Motor neuron (in vitro differentiated cells): ENCODE data around the gene MLIP. TPM values are rescaled to one million over a fixed set of nuclear protein-coding genes. Genes with fewer than 3 reads are reported as not detected.
A peak's percentile ranks its signal among the peaks of the same experiment; 100 is the strongest.
"Not testable (repeated sequence)": the region's sequence is repeated elsewhere in the genome, so short reads cannot be mapped to it uniquely, and the experiment has no call there.

ENCODE experiments used
- ATAC-seq, 8 experiments: fragments of 200-7000 bp; cut with Tn5 transposase; replicated peaks in 6 of 8; 2 replicates each; pipeline ENCODE4 v1.8.0; 2021; ENCODE audit warnings: mild to moderate bottlenecking in 8 of 8, moderate library complexity in 8 of 8
- H3K27ac ChIP-seq, 2 donors: fragments of 250-450 bp; sonication (Bioruptor Pico); 2 replicates each; pipeline ENCODE4 v1.9.0; 2021; ENCODE audit warnings: antibody characterized with exemption in 2 of 2, mild to moderate bottlenecking in 2 of 2, moderate library complexity in 1 of 2
- H3K4me1 ChIP-seq, 2 donors: fragments of 250-450 bp; sonication (Bioruptor Pico); replicated peaks in 1 of 2; 2 replicates each; pipeline ENCODE4 v1.6.1; 2021; ENCODE audit warnings: antibody characterized with exemption in 2 of 2, mild to moderate bottlenecking in 2 of 2, moderate library complexity in 1 of 2
- H3K4me3 ChIP-seq, 5 donors: fragments of 250-450 bp; sonication (Bioruptor Pico); 2 replicates each; pipeline ENCODE4 v1.9.0; 2021; ENCODE audit warnings: antibody characterized with exemption in 5 of 5, mild to moderate bottlenecking in 5 of 5, moderate library complexity in 4 of 5
- WGBS, 10 experiments: fragments of 450-650 bp; shearing (Covaris generic); methylation state at CpG; one replicate each; pipeline ENCODE4 v1.0.0; 2022; 5-methylcytosine and 5-hydroxymethylcytosine counted together
- in situ Hi-C, 9 experiments: fragments of 400-800 bp; cut with MboI; loops; one replicate each; pipeline ENCODE4 v1.15.0; 2021; ENCODE audit warnings: low sequenced_read_pairs in 9 of 9, low pct_unique_long_range_greater_than_20kb in 2 of 9; ENCODE audit not compliant: unreplicated experiment in 9 of 9
- total RNA-seq, 8 experiments: library from RNA; unstranded; fragments of 300-600 nt; gene quantifications; 2 replicates each; pipeline versions ENCODE4 v1.2.3 to v1.2.4, GENCODE V29; 2022

Gene MLIP, protein sequence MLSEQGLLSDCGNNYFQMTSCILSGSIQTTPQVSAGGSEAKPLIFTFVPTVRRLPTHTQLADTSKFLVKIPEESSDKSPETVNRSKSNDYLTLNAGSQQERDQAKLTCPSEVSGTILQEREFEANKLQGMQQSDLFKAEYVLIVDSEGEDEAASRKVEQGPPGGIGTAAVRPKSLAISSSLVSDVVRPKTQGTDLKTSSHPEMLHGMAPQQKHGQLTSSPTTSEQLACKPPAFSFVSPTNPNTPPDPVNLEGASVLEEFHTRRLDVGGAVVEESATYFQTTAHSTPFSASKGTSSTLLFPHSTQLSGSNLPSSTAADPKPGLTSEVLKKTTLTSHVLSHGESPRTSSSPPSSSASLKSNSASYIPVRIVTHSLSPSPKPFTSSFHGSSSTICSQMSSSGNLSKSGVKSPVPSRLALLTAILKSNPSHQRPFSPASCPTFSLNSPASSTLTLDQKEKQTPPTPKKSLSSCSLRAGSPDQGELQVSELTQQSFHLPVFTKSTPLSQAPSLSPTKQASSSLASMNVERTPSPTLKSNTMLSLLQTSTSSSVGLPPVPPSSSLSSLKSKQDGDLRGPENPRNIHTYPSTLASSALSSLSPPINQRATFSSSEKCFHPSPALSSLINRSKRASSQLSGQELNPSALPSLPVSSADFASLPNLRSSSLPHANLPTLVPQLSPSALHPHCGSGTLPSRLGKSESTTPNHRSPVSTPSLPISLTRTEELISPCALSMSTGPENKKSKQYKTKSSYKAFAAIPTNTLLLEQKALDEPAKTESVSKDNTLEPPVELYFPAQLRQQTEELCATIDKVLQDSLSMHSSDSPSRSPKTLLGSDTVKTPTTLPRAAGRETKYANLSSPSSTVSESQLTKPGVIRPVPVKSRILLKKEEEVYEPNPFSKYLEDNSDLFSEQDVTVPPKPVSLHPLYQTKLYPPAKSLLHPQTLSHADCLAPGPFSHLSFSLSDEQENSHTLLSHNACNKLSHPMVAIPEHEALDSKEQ
- 10 to 100 TPM in 1 of 8 experiments, 1 to 10 TPM in 1, under 1 TPM in 5, not detected in 1; 0.05 to 11.5 (median 0.52) TPM for total RNA-seq

DNA sequence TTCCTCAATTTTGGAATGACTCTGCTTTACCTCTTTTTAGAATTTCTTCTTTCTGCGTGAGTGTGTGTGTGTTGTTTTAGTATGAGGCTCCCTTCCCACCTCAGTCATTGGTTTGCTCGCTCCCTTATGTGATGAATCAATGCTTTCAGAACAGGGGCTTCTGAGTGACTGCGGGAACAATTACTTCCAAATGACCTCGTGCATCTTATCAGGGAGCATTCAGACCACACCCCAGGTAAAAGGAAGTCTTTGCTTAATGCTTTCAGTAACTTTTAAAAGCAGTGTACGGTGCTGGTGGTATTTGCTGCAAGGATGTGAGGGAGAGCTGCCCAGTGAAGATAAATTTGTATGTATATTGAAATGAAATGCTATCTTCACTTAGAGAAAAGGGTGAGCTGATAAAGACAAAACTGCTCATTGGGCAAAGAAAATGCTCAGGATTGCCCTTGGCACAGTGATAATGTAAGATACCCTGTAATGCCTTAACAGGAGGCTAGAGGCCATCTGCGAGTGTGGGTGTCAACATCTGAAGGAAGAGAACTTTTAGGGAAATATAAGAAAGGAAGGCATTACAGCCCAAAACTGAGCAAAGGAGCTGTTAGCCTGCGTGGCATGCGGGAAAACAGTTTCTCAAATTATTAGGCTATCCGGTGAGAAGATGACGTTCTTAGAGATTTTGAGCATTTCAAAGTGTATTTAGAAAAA lies at the start of gene MLIP:
TSS of gene MLIP (plus strand) at position 103 of the 705 bp plus-strand sequence. CDS start at position 140, 37 bp downstream.
- no peak within 1 kb of the TSS for H3K27ac ChIP-seq
- WGBS, 10 experiments, result 49 to 84% (median 75%) methylated on average over 4 to 10 of the region's 10 CpGs
- peaks cover 0 to 2% of the 10 kb centered on the region in 2 donors for H3K4me1 ChIP-seq
- in situ Hi-C loops, result no loop called here
- no peak for ATAC-seq
- H3K4me3 ChIP-seq, result no peak within 1 kb of the TSS

DNA sequence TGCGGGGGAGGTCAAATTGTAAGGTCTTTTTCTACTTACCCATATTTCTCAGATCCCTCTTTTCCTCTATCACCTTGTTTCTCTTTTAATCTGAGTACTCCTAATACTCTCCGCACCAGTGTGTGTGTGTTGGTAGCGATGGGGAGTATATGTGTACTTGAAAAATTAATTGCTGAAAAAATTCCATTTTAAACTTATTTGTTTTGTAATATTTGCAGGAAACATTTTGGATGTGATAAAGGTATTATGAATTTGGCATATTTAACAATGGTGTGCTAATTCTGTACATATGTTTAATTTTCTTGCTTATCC lies 48.1 kb upstream of the MLIP start:
- no peaks in the 10 kb centered on the region for H3K4me1 ChIP-seq
- ATAC-seq, result no peak
- H3K4me3 ChIP-seq, result no peak overlapping the region
- H3K27ac ChIP-seq, result no peak overlapping the region
- in situ Hi-C loops, result no loop called here
- 75 to 100% (median 93%) methylated on average over 1 to 3 of the region's 3 CpGs; no CpG with 5 or more reads in 2 of the 10 experiments for WGBS, 10 experiments

DNA sequence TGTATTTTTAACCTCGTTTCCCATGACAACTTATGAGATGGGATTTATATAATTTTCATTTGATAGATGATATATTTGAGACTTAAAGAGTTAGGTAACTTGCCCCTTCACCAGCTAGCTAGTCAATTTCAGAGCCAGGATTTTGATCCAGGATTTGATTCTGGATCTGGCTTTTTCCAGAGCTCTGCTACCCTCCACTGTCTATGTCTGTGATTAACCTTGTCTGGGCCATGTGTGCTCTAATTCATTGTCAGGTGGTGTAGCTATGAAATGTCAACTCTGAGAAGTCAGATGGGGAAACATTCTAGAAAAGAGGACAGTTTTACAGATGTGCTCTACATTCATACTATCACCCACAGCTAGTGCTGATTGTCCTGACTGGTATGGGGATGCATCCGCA lies 42.5 kb upstream of the MLIP start:
- Histone ChIP-seq H3K4me1 (no peaks in the 10 kb centered on the region), H3K27ac (no peak overlapping the region), H3K4me3 (no peak overlapping the region)
- 79 to 100% (median 83%) methylated on average over 1 to 2 of the region's 2 CpGs; no CpG with 5 or more reads in 7 of the 10 experiments for WGBS, 10 experiments
- ATAC-seq, result no peak
- in situ Hi-C loops, result no loop called here

DNA sequence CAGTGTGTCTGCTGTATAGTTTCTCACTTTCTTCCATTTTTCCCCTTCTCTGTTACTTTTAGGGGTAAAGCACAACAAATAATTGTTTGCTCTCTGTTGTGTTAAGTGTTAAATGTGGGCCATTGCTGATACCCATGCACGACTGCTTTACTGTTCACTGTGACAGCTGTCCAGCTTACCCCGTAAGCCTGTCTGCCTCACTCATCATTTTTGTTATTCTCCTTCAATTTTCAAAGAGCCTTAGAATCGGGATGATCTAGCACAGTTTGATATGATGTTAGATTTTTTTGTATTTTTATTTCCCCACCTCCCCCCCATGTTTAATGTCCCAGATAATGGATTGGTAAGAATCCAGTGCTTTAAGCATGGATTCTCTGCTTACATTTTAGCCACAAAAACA lies 41.2 kb upstream of the MLIP start:
- ATAC-seq, result peak in 1 of 8 experiments; percentile 28
- 0 to 100% (median 63%) methylated on average over 1 to 3 of the region's 3 CpGs for WGBS, 10 experiments
- H3K27ac ChIP-seq, result no peak overlapping the region
- no peak overlapping the region for H3K4me3 ChIP-seq
- H3K4me1 ChIP-seq, result no peaks in the 10 kb centered on the region
- in situ Hi-C loops, result no loop called here

DNA sequence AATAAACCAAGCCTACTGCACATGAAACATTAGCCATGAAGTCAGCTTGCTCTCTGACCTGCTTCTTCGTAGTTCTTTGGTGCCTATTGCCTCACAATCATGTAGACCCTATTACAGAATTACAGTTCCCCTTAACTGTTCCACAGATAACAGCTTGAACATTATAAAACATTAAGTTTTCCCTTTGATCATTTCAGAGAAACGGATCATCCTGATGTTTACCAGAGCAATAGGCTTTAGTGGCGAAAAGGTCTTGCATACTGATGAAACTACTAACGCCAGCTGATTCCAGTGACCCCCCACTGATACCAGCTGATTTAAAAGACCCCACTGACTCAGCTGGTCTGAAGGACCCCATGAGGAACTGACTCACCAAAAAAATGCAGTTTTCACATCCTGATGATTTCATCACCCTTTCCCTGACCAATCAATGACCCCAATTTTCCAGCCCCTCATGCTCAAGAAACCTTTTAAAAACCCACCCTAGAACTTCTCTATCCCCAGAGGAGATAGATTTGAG lies 39.4 kb upstream of the MLIP start:
- no peak overlapping the region for H3K27ac ChIP-seq
- H3K4me3 ChIP-seq, result no peak overlapping the region
- 32 to 100% (median 89%) methylated on average over 1 to 4 of the region's 4 CpGs; no CpG with 5 or more reads in 1 of the 10 experiments for WGBS, 10 experiments
- H3K4me1 ChIP-seq, result no peaks in the 10 kb centered on the region
- in situ Hi-C loops, result no loop called here
- ATAC-seq, result peak in 1 of 8 experiments; percentile 19

DNA sequence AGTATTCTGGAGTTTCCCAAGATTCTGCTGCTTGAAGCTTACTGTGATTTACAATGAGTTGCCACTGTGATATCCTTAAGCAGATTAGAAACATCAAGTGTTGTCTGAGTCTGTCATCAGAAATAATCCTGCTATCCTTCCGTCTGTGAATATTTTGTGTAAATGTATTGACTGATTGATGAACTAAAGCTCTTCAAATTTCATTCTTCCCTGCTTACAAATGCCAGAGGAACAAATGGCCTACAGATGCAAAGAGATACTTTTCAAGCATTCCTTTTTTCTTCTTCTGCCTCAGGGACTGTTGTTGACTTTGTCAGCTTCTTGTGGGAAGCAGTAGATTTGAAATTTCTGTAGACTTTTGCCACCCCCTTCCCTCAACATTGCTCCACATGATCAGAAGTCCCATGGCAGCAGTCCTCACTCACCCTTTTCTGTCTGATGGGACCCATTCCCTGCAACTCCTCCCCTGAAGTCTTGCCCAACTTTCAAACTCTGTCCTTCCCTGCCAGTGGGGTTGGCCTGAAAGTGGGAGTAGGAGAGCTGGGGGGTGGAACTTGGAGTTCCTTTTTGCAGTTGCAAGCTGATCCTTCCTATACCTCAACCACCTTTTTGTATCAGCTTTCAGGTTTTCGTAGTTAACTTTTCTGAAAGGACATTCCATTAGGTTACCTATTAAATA lies 38.5 kb upstream of the MLIP start:
- ATAC-seq, result peak in 2 of 8 experiments; percentile 13 to 69
- WGBS, 10 experiments, result 17 to 94% (median 80%) methylated on average over 1 to 2 of the region's 2 CpGs; no CpG with 5 or more reads in 1 of the 10 experiments
- no peak overlapping the region for H3K4me3 ChIP-seq
- in situ Hi-C loops, result no loop called here
- H3K27ac ChIP-seq, result no peak overlapping the region
- no peaks in the 10 kb centered on the region for H3K4me1 ChIP-seq

DNA sequence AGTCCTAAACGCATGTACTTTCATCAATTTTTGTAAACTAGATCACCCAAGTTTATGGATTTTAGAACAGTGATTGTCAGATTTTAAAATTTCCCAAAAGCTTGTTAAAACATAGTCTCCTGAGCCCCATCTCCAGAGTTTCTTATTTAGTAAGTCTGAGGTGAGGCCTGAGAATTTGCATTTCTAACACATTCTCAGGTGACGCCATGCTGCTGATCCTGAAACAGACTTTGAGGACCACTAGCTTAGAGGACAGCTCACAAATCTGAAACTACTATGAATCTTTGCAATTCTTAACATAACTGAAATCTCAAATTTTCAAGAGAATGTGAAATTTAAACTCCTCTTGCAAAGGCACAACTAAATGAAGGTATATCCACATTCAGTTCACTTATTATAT lies 37.8 kb upstream of the MLIP start:
- Histone ChIP-seq H3K27ac (no peak overlapping the region), H3K4me3 (no peak overlapping the region), H3K4me1 (no peaks in the 10 kb centered on the region)
- 82 to 100% (median 100%) methylated on average over 1 to 2 of the region's 2 CpGs for WGBS, 10 experiments
- in situ Hi-C loops, result no loop called here
- ATAC-seq, result no peak

DNA sequence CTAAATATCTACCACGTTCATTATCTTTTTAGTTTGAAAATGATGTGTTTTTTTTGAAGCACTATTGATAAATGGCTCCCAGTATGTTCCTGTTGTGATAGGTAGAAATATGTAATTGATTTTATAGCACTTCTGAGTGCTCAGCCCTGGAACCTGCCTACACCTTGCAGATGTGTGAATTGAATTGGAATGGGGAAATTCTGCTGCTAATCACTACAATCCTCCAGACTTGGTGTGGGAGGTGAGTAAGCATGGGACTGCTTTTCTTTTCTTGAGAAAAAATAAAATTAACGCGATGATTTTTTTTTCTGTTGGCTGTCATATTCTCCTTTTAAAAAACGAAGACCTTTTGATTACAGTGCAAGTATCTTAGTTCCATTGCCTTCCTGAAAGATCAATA lies 37.1 kb upstream of the MLIP start:
- in situ Hi-C loops, result no loop called here
- no peaks in the 10 kb centered on the region for H3K4me1 ChIP-seq
- H3K4me3 ChIP-seq, result no peak overlapping the region
- H3K27ac ChIP-seq, result no peak overlapping the region
- peak in 1 of 8 experiments; percentile 43 for ATAC-seq
- 41 to 100% (median 84%) methylated on average over 1 to 4 of the region's 4 CpGs; no CpG with 5 or more reads in 1 of the 10 experiments for WGBS, 10 experiments

DNA sequence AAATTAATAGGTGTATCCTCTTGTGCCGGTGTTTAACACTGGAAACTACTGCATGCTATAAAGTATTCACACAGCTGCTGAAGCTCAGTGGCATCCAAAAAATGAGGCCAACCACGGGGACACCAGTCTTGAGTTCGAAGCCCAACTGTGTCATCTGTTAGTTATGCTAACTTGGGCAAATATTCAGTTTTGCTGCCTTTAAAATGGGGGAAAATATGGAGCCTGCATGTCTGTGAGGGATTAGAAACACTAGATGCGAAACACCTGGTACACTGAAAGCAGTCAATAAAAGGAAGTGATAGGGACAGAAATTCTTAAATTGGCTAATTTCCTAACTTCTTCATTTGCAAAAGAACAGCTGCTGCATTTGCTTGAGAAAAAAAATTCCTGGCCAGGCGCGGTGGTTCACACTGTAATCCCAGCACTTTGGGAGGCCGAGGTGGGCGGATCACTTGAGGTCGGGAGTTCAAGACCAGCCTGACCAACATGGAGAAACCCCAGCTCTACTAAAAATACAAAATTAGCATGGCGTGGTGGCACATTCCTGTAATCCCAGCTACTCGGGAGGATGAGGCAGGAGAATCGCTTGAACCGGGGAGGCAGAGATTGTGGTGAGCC lies 36.6 kb upstream of the MLIP start:
- in situ Hi-C loops, result no loop called here
- Histone ChIP-seq H3K4me1 (no peaks in the 10 kb centered on the region), H3K27ac (no peak overlapping the region), H3K4me3 (no peak overlapping the region)
- 34 to 87% (median 68%) methylated on average over 1 to 11 of the region's 13 CpGs for WGBS, 10 experiments
- ATAC-seq, result peak in 1 of 8 experiments; percentile 90

DNA sequence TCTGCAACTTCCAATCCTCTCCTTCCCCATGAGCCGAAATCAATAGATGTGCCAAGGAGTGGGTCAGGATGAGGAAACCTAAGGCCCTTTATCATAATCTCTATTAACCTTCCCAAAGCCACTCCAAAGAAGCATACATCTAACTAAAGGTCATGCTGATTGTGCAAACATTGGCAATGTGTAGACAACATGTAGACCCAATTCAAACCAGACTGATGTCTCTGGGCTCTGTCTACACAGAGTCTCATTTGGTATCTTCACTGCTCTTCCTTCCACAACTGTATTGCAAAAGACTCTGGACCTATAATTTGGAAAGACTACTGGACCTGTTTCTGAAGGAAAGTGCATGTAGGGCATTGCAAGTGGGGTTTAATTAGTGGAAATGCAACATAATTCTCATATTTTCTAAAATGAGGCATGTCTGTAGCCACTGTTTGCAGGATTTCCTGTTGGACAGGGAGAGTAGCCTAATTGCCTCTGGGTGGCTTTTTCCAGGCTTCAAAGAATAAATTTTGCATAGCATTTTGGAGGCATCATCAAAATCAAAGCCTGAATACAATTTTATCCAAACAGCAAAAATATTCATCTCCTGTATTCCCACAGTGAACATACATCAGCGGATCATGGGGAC lies 35.0 kb upstream of the MLIP start:
- WGBS, 10 experiments, result 83 to 100% (median 100%) methylated on average over 1 to 2 of the region's 2 CpGs; no CpG with 5 or more reads in 2 of the 10 experiments
- H3K27ac ChIP-seq, result no peak overlapping the region
- in situ Hi-C loops, result no loop called here
- no peak overlapping the region for H3K4me3 ChIP-seq
- no peaks in the 10 kb centered on the region for H3K4me1 ChIP-seq
- ATAC-seq, result no peak

DNA sequence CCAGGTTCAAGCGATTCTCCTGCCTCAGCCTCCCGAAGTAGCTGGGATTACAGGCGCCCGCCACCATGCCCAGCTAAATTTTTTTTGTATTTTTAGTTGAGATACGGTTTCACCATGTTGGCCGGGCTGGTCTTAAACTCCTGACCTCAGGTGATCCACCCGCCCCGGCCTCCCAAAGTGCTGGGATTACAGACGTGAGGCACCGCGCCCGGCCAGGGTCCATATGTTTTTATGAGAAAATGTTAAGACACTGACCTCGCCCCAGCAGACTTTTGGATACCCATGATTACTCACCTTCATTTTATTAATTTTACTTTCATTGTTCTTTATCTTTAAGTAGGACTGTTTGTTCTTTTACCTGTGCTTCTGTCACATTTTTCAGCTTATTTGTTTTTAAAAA lies 29.7 kb upstream of the MLIP start:
- H3K27ac ChIP-seq, ATAC-seq: not testable (repeated sequence)

More for the DNA sequence above, 29.7 kb upstream of the MLIP start:
- peaks cover 7 to 13% of the 10 kb centered on the region in 2 donors for H3K4me1 ChIP-seq
- H3K4me3 ChIP-seq, in situ Hi-C loops: not testable (repeated sequence)
- 57 to 100% (median 93%) methylated on average over 1 to 11 of the region's 13 CpGs for WGBS, 10 experiments
